Astrocyte (in vitro differentiated cells and primary cell): ENCODE data around the gene AP3B1.

Source experiments
- EZH2 ChIP-seq: IDR thresholded peaks from 2 replicates; pipeline ENCODE4 v1.6.1; 2012; ENCODE audit warnings: mild to moderate bottlenecking, low read length, inconsistent platforms; ENCODE audit not compliant: insufficient read depth
- TF ChIP-seq, protein P1 (sequence below): IDR thresholded peaks from 2 replicates; pipeline ENCODE4 v1.5.1; 2011; ENCODE audit warnings: low read depth, mild to moderate bottlenecking, inconsistent platforms, low read length, moderate library complexity; ENCODE audit not compliant: insufficient read depth

DNA sequence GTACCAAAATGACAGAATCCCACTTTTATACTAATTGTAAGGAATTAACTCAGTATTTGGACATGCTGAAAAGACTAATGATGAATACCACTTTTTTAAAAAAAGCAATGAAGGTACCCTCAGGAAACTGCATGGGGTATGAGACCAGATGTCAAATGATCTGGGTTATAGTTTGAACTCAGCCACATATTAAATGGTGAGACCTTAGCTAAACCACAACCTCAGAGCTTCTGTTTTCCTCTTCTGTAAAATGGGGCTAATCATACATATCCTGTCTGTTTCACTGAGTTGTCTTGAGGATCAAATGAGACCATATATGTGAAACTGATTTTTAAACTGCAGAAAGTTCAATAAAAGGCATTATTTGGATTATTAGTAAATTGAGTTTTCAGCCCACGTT lies 238.4 kb downstream of the AP3B1 start:
- TF ChIP-seq, protein P1, sequence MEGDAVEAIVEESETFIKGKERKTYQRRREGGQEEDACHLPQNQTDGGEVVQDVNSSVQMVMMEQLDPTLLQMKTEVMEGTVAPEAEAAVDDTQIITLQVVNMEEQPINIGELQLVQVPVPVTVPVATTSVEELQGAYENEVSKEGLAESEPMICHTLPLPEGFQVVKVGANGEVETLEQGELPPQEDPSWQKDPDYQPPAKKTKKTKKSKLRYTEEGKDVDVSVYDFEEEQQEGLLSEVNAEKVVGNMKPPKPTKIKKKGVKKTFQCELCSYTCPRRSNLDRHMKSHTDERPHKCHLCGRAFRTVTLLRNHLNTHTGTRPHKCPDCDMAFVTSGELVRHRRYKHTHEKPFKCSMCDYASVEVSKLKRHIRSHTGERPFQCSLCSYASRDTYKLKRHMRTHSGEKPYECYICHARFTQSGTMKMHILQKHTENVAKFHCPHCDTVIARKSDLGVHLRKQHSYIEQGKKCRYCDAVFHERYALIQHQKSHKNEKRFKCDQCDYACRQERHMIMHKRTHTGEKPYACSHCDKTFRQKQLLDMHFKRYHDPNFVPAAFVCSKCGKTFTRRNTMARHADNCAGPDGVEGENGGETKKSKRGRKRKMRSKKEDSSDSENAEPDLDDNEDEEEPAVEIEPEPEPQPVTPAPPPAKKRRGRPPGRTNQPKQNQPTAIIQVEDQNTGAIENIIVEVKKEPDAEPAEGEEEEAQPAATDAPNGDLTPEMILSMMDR, result no peak
- no peak for TF ChIP-seq EZH2
